Nephron progenitor cell (in vitro differentiated cells): ENCODE results near the gene GNPDA2.

Experiments used
- DNase-seq: peaks from one replicate; pipeline ENCODE4 v3.0.0; 2021
- H3K27ac Mint-ChIP-seq: 2 replicates; pipeline ENCODE4 v1.8.0; 2021; ENCODE audit warnings: mild to moderate bottlenecking, moderate library complexity, mixed read lengths
- H3K27me3 Mint-ChIP-seq: 2 replicates; pipeline ENCODE4 v1.8.0; 2021; ENCODE audit warnings: mild to moderate bottlenecking, low read depth, mixed read lengths; ENCODE audit not compliant: poor library complexity
- H3K36me3 Mint-ChIP-seq: 2 replicates; pipeline ENCODE4 v1.8.0; 2021; ENCODE audit warnings: low read depth, mixed read lengths
- H3K4me1 Mint-ChIP-seq: 2 replicates; pipeline ENCODE4 v1.8.0; 2021; ENCODE audit warnings: mixed read lengths
- H3K4me3 Mint-ChIP-seq: 2 replicates; pipeline ENCODE4 v1.8.0; 2021; ENCODE audit warnings: mild to moderate bottlenecking, moderate library complexity, mixed read lengths
- H3K9me3 Mint-ChIP-seq: 2 replicates; pipeline ENCODE4 v1.8.0; 2021; ENCODE audit warnings: mild to moderate bottlenecking, moderate library complexity, mixed read lengths
- CTCF ChIP-seq: fragments of 200-600 bp; sonication (generic); IDR thresholded peaks from 2 replicates; pipeline ENCODE4 v1.5.0; 2021; ENCODE audit warnings: antibody characterized with exemption

GNPDA2 gene

DNA sequence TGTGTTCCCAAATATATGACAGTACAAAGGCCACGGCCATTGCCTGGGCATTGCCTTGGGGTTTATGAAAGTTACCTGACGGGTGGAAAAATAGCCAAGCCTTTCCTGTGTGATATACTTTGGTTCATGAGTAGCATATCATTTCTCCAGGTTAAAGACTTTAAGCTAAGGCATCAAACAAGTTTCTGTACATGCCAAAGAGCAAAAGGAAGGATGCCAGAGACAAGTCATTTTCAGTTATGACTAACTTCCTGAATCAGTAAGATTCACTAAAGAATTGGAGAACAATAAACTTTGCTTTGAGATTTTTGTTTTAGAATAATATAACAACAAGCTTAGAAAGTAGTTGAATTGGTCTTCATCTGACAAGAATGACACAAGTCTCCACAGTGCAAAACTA is 57.8 kb downstream of the GNPDA2 start:
- Mint-ChIP-seq H3K4me1 (no peaks in the 10 kb centered on the region), H3K27me3 (peaks cover 20% of the 10 kb centered on the region), H3K36me3 (no peaks in the 10 kb centered on the region), H3K4me3 (no peak overlapping the region), H3K9me3 (no peaks in the 10 kb centered on the region), H3K27ac (no peak overlapping the region)
- DNase-seq: no peak
- TF ChIP-seq CTCF: no peak

DNA sequence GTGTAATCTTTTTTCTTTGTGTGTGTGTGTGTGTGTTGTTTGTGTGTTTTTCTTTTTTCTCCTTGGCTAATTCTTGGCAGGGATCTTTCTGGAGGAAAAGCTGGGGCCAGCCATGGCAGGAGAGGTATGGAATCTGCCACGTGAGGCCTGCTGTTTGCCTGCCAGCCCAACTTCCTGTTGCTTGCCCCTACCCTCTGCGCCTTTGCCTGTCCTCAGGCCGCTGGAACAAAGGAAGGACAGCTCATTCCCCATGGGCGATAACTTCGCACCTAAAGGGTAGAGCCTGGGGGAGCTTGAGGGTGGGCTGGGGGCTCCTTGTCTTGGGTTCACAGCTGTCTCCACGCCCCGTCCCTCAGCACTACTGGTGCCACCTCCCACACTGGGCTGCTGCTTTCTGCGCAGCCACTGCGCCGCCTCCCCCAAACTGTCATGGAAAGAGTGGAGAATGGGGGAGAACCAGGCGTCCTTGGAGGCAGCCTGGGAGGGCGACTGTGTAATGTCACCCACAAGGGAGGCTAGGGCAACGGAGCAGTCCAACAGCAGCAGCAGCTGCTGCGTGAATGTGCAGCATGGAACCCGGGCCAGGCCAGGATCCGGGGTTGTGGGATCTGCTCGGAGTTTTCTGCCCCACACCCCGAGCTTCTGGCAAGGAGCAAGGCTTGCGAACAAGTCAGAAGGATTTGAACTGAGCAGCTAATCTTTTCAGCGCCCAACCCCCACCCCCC is 62.7 kb downstream of the GNPDA2 start:
- H3K27me3 Mint-ChIP-seq: no peaks in the 10 kb centered on the region
- H3K9me3 Mint-ChIP-seq: no peaks in the 10 kb centered on the region
- no peak overlapping the region for H3K27ac Mint-ChIP-seq
- H3K4me1 Mint-ChIP-seq: no peaks in the 10 kb centered on the region
- no peak for TF ChIP-seq CTCF
- H3K4me3 Mint-ChIP-seq: no peak overlapping the region
- DNase-seq: no peak
- H3K36me3 Mint-ChIP-seq: no peaks in the 10 kb centered on the region

DNA sequence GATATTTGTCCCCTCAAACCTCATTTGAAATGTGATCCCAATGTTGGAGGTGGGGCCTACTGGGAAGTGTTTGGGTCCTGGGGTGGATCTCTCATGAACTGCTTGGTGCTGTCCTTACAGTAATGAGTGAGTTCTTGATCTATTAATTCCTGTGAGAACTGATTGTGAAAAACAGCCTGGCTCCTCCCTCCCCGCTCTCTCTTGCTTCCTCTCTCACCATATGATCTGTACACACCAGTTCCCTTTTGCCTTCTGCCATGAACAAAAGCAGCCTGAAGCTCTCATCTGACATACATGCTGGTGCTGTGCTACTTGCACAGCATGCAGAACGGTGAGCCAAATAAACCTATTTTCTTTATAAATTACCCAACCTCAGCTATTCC is 63.7 kb downstream of the GNPDA2 start:
- Mint-ChIP-seq H3K27ac (no peak overlapping the region), H3K9me3 (no peaks in the 10 kb centered on the region), H3K36me3 (no peaks in the 10 kb centered on the region), H3K27me3 (peaks cover 2% of the 10 kb centered on the region), H3K4me1 (no peaks in the 10 kb centered on the region), H3K4me3 (no peak overlapping the region)
- no peak for TF ChIP-seq CTCF
- no peak for DNase-seq

DNA sequence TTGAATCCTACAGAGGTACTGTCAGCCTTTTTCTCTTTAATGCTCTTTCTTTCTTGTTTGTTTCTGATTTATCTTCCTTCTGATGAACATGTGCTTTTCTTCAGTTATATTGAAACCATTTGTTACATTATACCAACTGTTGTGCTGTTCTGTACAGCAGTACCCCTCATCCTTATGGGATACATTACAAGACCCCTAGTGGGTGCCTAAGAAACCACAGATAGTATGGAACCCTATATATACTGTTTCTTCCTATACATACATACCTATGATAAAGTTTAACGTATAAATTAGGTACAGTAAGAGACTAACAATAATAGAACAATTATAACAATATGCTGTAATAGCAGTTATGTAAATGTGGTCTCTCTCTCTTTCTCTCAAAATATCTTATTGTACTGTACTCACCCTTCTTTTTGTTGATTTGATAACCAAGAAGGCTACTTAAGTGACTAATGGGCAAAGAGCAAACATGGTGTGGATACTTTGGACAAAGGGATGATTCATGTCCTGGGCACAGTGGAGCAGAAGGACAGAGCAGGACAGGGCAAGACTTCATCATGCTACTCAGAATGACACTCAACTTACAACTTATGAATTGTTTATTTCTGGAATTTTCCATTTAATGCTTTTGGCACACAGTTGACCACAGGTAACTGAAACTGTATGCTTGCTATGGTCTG is 64.3 kb downstream of the GNPDA2 start:
- no peaks in the 10 kb centered on the region for H3K4me1 Mint-ChIP-seq
- H3K4me3 Mint-ChIP-seq: no peak overlapping the region
- no peak overlapping the region for H3K27ac Mint-ChIP-seq
- no peaks in the 10 kb centered on the region for H3K36me3 Mint-ChIP-seq
- no peaks in the 10 kb centered on the region for H3K9me3 Mint-ChIP-seq
- TF ChIP-seq CTCF: no peak
- H3K27me3 Mint-ChIP-seq: peaks cover 2% of the 10 kb centered on the region
- DNase-seq: no peak

- no peak for TF ChIP-seq CTCF
- H3K27ac Mint-ChIP-seq: no peak overlapping the region
- no peak overlapping the region for H3K4me3 Mint-ChIP-seq
- H3K4me1 Mint-ChIP-seq: no peaks in the 10 kb centered on the region
- H3K9me3 Mint-ChIP-seq: no peaks in the 10 kb centered on the region
- no peak for DNase-seq
- H3K36me3 Mint-ChIP-seq: no peaks in the 10 kb centered on the region
- H3K27me3 Mint-ChIP-seq: peaks cover 2% of the 10 kb centered on the region
Observed at GRCh38 chr4:44660396-44660795, 66.0 kb downstream of the GNPDA2 start.

GRCh38 chr4:44652002-44652401 is 74.4 kb downstream of the GNPDA2 start:
- Mint-ChIP-seq H3K4me1 (no peaks in the 10 kb centered on the region), H3K27me3 (peaks cover 10% of the 10 kb centered on the region), H3K4me3 (no peak overlapping the region), H3K9me3 (no peaks in the 10 kb centered on the region), H3K36me3 (no peaks in the 10 kb centered on the region), H3K27ac (no peak overlapping the region)
- DNase-seq: no peak
- no peak for TF ChIP-seq CTCF
